HL-60 (cell line): ENCODE results near the gene DCAF12L2.

Source experiments
- DNase-seq, 2 experiments: peaks; one replicate each; pipeline ENCODE4 v3.0.0-alpha.2; 2010 to 2020; ENCODE audit warnings: low read depth in 1 of 2, low spot score in 1 of 2
- H3K27ac ChIP-seq: fragments of 250-450 bp; sonication (Bioruptor Pico); replicated peaks from 2 replicates; pipeline ENCODE4 v1.5.1; 2020; ENCODE audit warnings: mild to moderate bottlenecking, moderate library complexity
- H3K27me3 ChIP-seq: fragments of 250-450 bp; sonication (Bioruptor Pico); 2 replicates; pipeline ENCODE4 v1.5.1; 2021; ENCODE audit warnings: mild to moderate bottlenecking, moderate library complexity; ENCODE audit not compliant: insufficient read depth, poor library complexity, severe bottlenecking
- H3K4me3 ChIP-seq: replicated peaks from 2 replicates; pipeline ENCODE4 v1.5.1; 2011; ENCODE audit warnings: mild to moderate bottlenecking, control low read depth, low read length; ENCODE audit not compliant: insufficient read depth
- GABPA ChIP-seq: IDR thresholded peaks from 2 replicates; pipeline ENCODE4 v1.6.1; 2012; ENCODE audit warnings: low read depth
- POLR2AphosphoS5 ChIP-seq: IDR thresholded peaks from 2 replicates; pipeline ENCODE4 v1.6.1; 2012; ENCODE audit warnings: low read depth
- SPI1 ChIP-seq: IDR thresholded peaks from 2 replicates; pipeline ENCODE4 v1.6.1; 2012; ENCODE audit warnings: low read depth, mild to moderate bottlenecking, borderline replicate concordance
- TF ChIP-seq, protein P1 (sequence below): IDR thresholded peaks from 2 replicates; pipeline ENCODE4 v1.6.1; 2012; ENCODE audit warnings: low read depth; ENCODE audit not compliant: insufficient replicate concordance
- TF ChIP-seq, protein P2 (sequence below): IDR thresholded peaks from one replicate; pipeline ENCODE4 v1.5.1; 2011; ENCODE audit warnings: low read length, control low read depth, inconsistent platforms; ENCODE audit not compliant: insufficient read depth

Gene DCAF12L2

DNA sequence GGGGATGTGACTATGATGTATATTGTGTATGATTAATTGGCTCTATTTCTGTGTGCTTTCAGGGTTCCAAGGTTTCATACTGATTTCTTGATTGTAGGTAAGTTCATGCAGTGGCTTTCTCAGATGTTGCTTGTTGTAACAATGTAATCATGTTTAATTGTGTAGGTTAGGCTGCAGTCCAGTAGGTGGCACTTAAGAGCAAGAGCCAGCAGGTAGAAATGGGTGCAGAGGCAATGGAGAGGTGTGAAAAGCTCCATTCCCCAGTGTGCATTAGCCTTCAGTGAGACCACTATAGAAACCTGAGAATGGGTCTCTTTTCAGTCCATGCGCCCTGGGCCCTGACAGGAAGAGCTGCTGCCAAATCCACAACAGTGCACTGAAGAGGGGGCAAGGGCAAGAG lies 28.2 kb downstream of the DCAF12L2 start:
- Histone ChIP-seq H3K27ac (no peak overlapping the region), H3K27me3 (no peaks in the 10 kb centered on the region), H3K4me3 (no peak overlapping the region)
- TF ChIP-seq POLR2AphosphoS5 (no peak), SPI1 (no peak), GABPA (no peak)
- TF ChIP-seq, protein P1, sequence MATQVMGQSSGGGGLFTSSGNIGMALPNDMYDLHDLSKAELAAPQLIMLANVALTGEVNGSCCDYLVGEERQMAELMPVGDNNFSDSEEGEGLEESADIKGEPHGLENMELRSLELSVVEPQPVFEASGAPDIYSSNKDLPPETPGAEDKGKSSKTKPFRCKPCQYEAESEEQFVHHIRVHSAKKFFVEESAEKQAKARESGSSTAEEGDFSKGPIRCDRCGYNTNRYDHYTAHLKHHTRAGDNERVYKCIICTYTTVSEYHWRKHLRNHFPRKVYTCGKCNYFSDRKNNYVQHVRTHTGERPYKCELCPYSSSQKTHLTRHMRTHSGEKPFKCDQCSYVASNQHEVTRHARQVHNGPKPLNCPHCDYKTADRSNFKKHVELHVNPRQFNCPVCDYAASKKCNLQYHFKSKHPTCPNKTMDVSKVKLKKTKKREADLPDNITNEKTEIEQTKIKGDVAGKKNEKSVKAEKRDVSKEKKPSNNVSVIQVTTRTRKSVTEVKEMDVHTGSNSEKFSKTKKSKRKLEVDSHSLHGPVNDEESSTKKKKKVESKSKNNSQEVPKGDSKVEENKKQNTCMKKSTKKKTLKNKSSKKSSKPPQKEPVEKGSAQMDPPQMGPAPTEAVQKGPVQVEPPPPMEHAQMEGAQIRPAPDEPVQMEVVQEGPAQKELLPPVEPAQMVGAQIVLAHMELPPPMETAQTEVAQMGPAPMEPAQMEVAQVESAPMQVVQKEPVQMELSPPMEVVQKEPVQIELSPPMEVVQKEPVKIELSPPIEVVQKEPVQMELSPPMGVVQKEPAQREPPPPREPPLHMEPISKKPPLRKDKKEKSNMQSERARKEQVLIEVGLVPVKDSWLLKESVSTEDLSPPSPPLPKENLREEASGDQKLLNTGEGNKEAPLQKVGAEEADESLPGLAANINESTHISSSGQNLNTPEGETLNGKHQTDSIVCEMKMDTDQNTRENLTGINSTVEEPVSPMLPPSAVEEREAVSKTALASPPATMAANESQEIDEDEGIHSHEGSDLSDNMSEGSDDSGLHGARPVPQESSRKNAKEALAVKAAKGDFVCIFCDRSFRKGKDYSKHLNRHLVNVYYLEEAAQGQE = no peak
- TF ChIP-seq, protein P2, sequence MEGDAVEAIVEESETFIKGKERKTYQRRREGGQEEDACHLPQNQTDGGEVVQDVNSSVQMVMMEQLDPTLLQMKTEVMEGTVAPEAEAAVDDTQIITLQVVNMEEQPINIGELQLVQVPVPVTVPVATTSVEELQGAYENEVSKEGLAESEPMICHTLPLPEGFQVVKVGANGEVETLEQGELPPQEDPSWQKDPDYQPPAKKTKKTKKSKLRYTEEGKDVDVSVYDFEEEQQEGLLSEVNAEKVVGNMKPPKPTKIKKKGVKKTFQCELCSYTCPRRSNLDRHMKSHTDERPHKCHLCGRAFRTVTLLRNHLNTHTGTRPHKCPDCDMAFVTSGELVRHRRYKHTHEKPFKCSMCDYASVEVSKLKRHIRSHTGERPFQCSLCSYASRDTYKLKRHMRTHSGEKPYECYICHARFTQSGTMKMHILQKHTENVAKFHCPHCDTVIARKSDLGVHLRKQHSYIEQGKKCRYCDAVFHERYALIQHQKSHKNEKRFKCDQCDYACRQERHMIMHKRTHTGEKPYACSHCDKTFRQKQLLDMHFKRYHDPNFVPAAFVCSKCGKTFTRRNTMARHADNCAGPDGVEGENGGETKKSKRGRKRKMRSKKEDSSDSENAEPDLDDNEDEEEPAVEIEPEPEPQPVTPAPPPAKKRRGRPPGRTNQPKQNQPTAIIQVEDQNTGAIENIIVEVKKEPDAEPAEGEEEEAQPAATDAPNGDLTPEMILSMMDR = no peak
- peak in 1 of 2 experiments; percentile 4 for DNase-seq

GRCh38 chrX:126124721-126125120 lies 41.4 kb downstream of the DCAF12L2 start:
- Histone ChIP-seq H3K27me3 (no peaks in the 10 kb centered on the region), H3K4me3 (no peak overlapping the region), H3K27ac (no peak overlapping the region)
- TF ChIP-seq, protein P2 = no peak
- no peak for TF ChIP-seq GABPA
- TF ChIP-seq, protein P1 = no peak
- no peak for TF ChIP-seq SPI1
- no peak for TF ChIP-seq POLR2AphosphoS5
- no peak for DNase-seq
